ENCODE measurements around the gene SPATA4. TPM values are rescaled to one million over a fixed set of nuclear protein-coding genes. Genes with fewer than 3 reads are reported as not detected.

The SPATA4 gene
- total RNA-seq = 0.59 and 0.72 TPM in 2 replicates

- no peak for TF ChIP-seq CTCF (IDR thresholded peaks at IDR 0.05; ENCODE audit: extremely low read depth, low read depth, low read length)
- Histone ChIP-seq H2AFZ (ENCODE audit: low read length) (peak within 1 kb of the TSS; percentile 100), H3K4me3 (ENCODE audit: insufficient read depth, low read length) (peak within 1 kb of the TSS; percentile 88)
Observed at GRCh38 chr4:176195184-176195978, at the start of gene SPATA4. Gene SPATA4 (minus strand): TSS chr4:176195585. CDS start chr4:176195562, 23 bp downstream.

GRCh38 chr4:176242764-176243347, 47.5 kb upstream of the SPATA4 start:
- H3K27me3 ChIP-seq (ENCODE audit: insufficient read depth, low read length) = no peaks in the 10 kb centered on the region
- H3K4me1 ChIP-seq (ENCODE audit: insufficient read depth, low read length) = peaks cover 11% of the 10 kb centered on the region
- no peak for DNase-seq (ENCODE audit: insufficient read length, low spot score, missing footprints)
- no peaks in the 10 kb centered on the region for H4K20me1 ChIP-seq (ENCODE audit: insufficient read depth, low read length)
- no peak for TF ChIP-seq CTCF (IDR thresholded peaks at IDR 0.05; ENCODE audit: extremely low read depth, low read depth, low read length)
- no peak overlapping the region for H2AFZ ChIP-seq (ENCODE audit: low read length)
- no peak overlapping the region for H3K27ac ChIP-seq (ENCODE audit: low read depth, low read length)
- H3K4me3 ChIP-seq (ENCODE audit: insufficient read depth, low read length) = no peak overlapping the region
- no peaks in the 10 kb centered on the region for H3K36me3 ChIP-seq (ENCODE audit: insufficient read depth, low read length)
- H3K4me2 ChIP-seq (ENCODE audit: insufficient read depth, low read length) = no peak overlapping the region
- H3K9me3 ChIP-seq (ENCODE audit: low read depth, low read length) = no peaks in the 10 kb centered on the region
- no peaks in the 10 kb centered on the region for H3K79me2 ChIP-seq (ENCODE audit: insufficient read depth, low read length)

More at GRCh38 chr4:176195184-176195978, at the start of gene SPATA4:
- Histone ChIP-seq H4K20me1 (ENCODE audit: insufficient read depth, low read length) (no peaks in the 10 kb centered on the region), H3K4me2 (ENCODE audit: insufficient read depth, low read length) (peak within 1 kb of the TSS; percentile 99), H3K9me3 (ENCODE audit: low read depth, low read length) (no peaks in the 10 kb centered on the region), H3K27ac (ENCODE audit: low read depth, low read length) (peak within 1 kb of the TSS; percentile 81), H3K79me2 (ENCODE audit: insufficient read depth, low read length) (no peaks in the 10 kb centered on the region), H3K4me1 (ENCODE audit: insufficient read depth, low read length) (peaks cover 38% of the 10 kb centered on the region), H3K36me3 (ENCODE audit: insufficient read depth, low read length) (no peaks in the 10 kb centered on the region), H3K27me3 (ENCODE audit: insufficient read depth, low read length) (no peaks in the 10 kb centered on the region)
- peak; percentile 95 for DNase-seq (ENCODE audit: insufficient read length, low spot score, missing footprints)

GRCh38 chr4:176241703-176242102, 46.3 kb upstream of the SPATA4 start:
- H3K36me3 ChIP-seq (ENCODE audit: insufficient read depth, low read length) = no peaks in the 10 kb centered on the region
- H3K4me1 ChIP-seq (ENCODE audit: insufficient read depth, low read length) = peaks cover 22% of the 10 kb centered on the region
- no peak overlapping the region for H3K4me3 ChIP-seq (ENCODE audit: insufficient read depth, low read length)
- no peak for DNase-seq (ENCODE audit: insufficient read length, low spot score, missing footprints)
- H4K20me1 ChIP-seq (ENCODE audit: insufficient read depth, low read length) = no peaks in the 10 kb centered on the region
- no peak overlapping the region for H3K27ac ChIP-seq (ENCODE audit: low read depth, low read length)
- H2AFZ ChIP-seq (ENCODE audit: low read length) = no peak overlapping the region
- H3K9me3 ChIP-seq (ENCODE audit: low read depth, low read length) = no peaks in the 10 kb centered on the region
- no peaks in the 10 kb centered on the region for H3K79me2 ChIP-seq (ENCODE audit: insufficient read depth, low read length)
- no peak for TF ChIP-seq CTCF (IDR thresholded peaks at IDR 0.05; ENCODE audit: extremely low read depth, low read depth, low read length)
- H3K4me2 ChIP-seq (ENCODE audit: insufficient read depth, low read length) = no peak overlapping the region
- no peaks in the 10 kb centered on the region for H3K27me3 ChIP-seq (ENCODE audit: insufficient read depth, low read length)

- Histone ChIP-seq H3K4me1 (ENCODE audit: insufficient read depth, low read length) (peaks cover 22% of the 10 kb centered on the region), H3K36me3 (ENCODE audit: insufficient read depth, low read length) (no peaks in the 10 kb centered on the region), H2AFZ (ENCODE audit: low read length) (peak overlapping the region; percentile 23), H3K9me3 (ENCODE audit: low read depth, low read length) (no peaks in the 10 kb centered on the region), H3K27ac (ENCODE audit: low read depth, low read length) (peak overlapping the region; percentile 92), H3K4me3 (ENCODE audit: insufficient read depth, low read length) (no peak overlapping the region), H3K79me2 (ENCODE audit: insufficient read depth, low read length) (no peaks in the 10 kb centered on the region), H3K27me3 (ENCODE audit: insufficient read depth, low read length) (no peaks in the 10 kb centered on the region), H4K20me1 (ENCODE audit: insufficient read depth, low read length) (no peaks in the 10 kb centered on the region), H3K4me2 (ENCODE audit: insufficient read depth, low read length) (peak overlapping the region; percentile 56)
- DNase-seq (ENCODE audit: insufficient read length, low spot score, missing footprints) = no peak
- TF ChIP-seq CTCF (IDR thresholded peaks at IDR 0.05; ENCODE audit: extremely low read depth, low read depth, low read length) = no peak
Observed at GRCh38 chr4:176238826-176239225, 43.4 kb upstream of the SPATA4 start.

Measured in osteoblast (primary cell).